Stimulated activated CD4-positive, alpha-beta T cell treated with anti-CD3 and anti-CD28 coated beads, Interleukin-12 subunit alpha, Interleukin-12 subunit beta, amount 100 ng/mL, for 24 hours (primary cell): ENCODE results near the gene CIITA.

Source experiments
- DNase-seq, 2 experiments: peaks; one replicate each; pipeline ENCODE4 v3.0.0-alpha.2; 2020; ENCODE audit warnings: low read depth in 2 of 2

CIITA gene

GRCh38 chr16:10852286-10852685, 24.7 kb upstream of the CIITA start:
- DNase-seq, result no peak

- DNase-seq, result no peak
Measured at GRCh38 chr16:10852948-10853347, 24.1 kb upstream of the CIITA start.

GRCh38 chr16:10856042-10856441, 21.0 kb upstream of the CIITA start:
- no peak for DNase-seq

GRCh38 chr16:10858203-10858602, 18.8 kb upstream of the CIITA start:
- no peak for DNase-seq

GRCh38 chr16:10859020-10859419, 18.0 kb upstream of the CIITA start:
- DNase-seq, result no peak

- DNase-seq, result no peak
Measured at GRCh38 chr16:10859658-10860057, 17.3 kb upstream of the CIITA start.

- DNase-seq, result no peak
Measured at GRCh38 chr16:10862438-10862837, 14.6 kb upstream of the CIITA start.

GRCh38 chr16:10865991-10866966, 10.7 kb upstream of the CIITA start:
- DNase-seq, result no peak

- DNase-seq, result no peak
Measured at GRCh38 chr16:10867199-10867598, 9.8 kb upstream of the CIITA start.

GRCh38 chr16:10868104-10868595, 8.9 kb upstream of the CIITA start:
- DNase-seq, result no peak

GRCh38 chr16:10868596-10869469, 8.2 kb upstream of the CIITA start:
- DNase-seq, result no peak

GRCh38 chr16:10870137-10870776, 6.7 kb upstream of the CIITA start:
- no peak for DNase-seq

- DNase-seq, result no peak
Measured at GRCh38 chr16:10870808-10871156, 6.2 kb upstream of the CIITA start.

GRCh38 chr16:10871157-10871991, 5.6 kb upstream of the CIITA start:
- DNase-seq, result peak in 1 of 2 experiments; percentile 60

GRCh38 chr16:10876315-10876714, 687 bp upstream of the CIITA start:
- DNase-seq, result no peak

- DNase-seq, result no peak
Measured at GRCh38 chr16:10877472-10877946, 507 bp downstream of the CIITA start.

- DNase-seq, result no peak
Measured at GRCh38 chr16:10878328-10878643, 1.3 kb downstream of the CIITA start.

- DNase-seq, result no peak
Measured at GRCh38 chr16:10878644-10879501, 1.9 kb downstream of the CIITA start.

GRCh38 chr16:10879681-10880589, 2.9 kb downstream of the CIITA start:
- DNase-seq, result no peak
